GF-D8 (cell line): ENCODE measurements around the gene NDE1.
"Not testable (repeated sequence)": the region's sequence is repeated elsewhere in the genome, so short reads cannot be mapped to it uniquely, and the experiment has no call there.

Experiments
- DNase-seq: peaks from one replicate; lab custom pipeline; 2025; lab: John Stamatoyannopoulos, UW

The NDE1 gene

DNA sequence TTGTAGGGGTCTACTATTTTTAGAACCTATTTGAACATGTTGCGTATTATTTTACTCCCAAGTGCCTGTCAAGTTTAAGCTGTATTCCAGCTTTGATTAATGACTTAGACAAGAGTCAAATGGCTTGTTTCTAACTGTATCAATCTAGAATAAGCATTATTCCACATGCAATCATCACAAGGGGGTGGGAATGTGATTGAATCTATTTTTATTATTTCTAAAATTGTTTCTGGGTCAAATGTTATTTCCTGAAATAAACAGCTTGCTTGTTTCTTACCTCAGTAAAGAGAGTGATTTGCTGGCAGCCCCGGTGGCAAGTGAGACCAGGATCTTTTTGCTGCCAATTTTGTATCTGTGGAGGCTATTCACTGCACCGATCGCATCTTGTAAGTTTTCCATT lies 28.6 kb upstream of the NDE1 start:
- no peak for DNase-seq

DNA sequence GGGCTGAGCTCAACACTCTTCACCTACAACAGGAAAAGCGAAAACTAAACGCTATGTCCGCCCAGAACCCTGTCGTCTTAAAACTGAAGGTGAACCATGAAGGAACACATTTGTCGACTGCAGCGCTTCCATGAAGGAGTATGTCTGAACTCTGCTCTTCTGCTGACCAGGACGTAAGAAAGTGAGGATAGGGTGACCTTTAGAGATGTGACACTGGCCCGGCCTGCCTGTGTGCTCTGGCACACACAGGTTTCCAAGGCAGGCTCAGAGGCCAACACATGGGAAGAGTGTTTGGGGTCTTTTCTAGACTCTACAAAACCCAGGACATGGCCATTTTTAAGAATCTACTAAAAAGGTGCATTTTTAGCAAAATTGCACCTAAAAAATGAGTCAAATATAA lies 28.2 kb upstream of the NDE1 start:
- DNase-seq = no peak

DNA sequence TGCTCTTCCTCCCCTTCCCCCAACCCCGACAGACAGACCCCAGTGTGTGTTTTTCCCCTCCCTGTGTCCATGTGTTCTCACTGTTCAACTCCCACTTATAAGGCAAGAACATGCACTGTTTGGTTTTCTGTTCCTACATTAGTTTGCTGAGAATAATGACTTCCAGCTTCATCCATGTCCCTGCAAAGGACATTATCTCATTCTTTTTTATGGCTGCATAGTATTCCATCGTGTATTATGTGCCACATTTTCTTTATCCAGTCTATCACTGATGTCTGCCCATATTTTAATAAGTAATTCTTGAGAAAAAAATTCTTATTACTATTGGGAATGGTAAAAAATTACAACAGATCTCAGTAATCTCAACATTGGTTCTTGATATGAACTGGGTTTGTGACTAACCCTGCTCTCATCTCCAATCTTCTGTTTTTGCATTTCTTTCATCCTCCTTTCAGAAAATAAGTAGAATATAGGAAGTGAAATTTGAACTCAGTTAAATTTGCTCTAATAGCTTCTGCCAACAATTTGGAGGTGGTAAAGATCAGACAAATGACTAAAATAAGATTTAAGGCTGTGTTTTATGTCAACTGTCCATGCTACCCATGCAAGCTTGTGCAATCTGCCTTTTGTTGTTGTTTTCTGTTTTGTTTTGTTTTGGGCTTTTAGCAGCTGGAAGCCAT lies 18.2 kb upstream of the NDE1 start:
- DNase-seq = no peak

DNA sequence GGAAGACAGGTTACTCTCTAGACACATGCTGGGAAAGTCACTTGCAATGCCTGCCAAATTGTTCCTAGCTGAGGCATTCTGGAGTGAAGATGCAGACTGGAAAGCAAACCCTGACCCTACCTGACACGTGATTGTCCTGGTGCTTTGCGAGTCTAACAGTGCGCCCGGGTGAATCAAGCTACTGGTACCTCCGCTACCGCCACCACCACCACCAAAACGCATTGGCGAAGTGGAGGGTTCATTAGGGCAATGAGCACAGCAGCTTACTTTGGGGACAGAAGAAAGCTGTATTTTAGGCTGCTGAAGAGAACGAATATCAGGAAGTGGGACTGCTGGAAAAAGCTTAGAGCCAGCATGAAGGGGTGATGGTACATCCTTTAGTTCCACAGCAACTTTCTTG lies 14.1 kb upstream of the NDE1 start:
- no peak for DNase-seq

DNA sequence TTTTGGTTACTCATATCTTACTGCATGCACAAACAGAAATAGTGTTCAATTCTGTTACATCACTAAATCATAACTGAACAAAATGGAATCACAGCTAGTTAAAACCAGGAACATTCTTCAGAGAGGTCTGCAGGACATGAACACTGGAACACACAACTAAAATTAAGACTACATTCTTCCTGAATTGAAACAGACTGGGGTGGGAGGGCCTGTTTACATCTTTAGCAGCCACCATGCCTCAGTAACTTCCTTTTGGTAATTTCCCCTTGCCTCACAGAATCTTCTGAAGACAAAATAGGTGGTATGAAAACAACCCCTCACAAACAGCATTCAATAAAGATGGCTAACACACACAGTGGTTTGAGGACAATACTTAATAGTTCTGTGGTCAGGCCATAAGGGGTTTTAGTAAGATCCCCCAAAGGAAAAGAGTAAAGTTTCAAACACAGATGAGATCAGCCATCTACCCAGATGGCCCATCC lies 13.6 kb upstream of the NDE1 start:
- DNase-seq = no peak

DNA sequence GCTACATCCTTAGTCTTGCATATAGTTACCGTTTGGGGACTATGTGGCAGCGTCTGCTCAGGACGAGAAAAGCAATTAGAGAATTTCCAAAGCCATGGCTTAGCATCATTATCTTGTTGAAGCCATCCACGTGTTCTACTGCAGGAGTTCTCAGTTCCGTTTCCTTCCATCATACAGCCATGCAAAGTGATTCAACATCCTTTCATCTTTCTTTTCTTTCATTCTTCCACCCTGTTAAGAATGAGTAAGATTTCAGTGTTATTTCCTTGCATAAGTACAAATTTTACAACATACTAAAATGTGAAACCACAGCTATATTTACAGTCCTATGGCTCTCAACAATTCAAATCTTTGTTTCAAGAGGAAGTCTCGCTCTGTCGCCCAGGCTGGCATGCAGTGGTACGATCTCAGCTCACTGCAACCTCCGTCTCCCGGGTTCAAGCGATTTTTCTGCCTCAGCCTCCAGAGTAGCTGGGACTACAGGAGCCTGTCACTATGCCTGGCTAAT lies 10.9 kb upstream of the NDE1 start:
- no peak for DNase-seq

DNA sequence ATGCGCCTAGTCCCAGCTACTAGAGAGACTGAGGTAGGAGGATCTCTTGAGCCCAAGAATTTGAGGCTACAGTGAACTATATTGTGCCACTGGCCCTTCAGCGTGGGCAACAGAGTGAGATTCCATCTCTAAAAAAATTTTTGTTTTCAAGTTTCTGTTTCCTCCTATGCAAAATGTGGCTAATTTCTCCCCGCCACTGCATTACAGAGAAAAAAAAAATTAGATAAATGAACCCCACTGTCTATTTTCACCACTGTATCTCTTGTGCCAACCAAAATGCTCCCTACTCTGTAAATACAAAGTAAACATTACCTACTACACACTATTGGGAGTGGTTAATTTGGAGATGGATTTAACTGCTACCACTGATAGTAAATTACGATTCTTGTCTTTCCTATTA lies 9.1 kb upstream of the NDE1 start:
- DNase-seq = no peak

DNA sequence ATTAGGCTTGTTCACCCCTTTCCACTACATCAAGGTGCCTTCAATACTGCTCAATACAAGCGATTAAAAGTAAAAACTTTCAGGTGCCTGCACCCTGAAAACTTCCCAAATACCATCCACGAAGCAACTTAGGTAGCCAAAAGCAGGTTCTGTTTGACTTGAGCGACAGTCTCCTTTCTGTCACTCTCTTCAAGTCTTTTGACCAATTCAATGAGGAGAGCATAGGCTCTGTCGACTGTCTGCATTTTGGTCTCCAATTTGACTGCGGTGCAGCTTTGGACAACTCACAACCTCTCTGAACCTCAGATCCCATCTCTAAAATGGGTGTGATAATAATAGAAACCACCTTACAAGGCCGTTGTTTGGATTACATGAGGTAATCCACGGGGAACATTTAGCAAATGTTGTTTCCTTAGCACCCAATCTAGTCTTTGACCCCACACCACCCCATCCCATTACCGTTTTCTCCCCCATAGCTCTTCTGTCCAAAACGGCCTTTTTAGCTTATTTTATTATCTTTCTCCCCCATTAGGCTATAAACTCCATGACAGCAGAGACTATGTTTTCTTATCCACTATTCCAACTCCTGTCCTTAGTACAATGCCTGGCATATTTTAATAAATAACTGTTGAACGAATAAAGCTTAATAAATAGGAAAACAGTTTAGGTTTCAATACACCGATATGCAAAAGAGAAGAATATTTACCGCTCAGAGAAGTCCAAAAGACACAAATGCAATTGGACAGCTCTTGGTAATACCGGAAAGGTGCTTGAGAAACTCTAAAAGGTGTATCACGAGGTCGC lies 8.1 kb upstream of the NDE1 start:
- no peak for DNase-seq

DNA sequence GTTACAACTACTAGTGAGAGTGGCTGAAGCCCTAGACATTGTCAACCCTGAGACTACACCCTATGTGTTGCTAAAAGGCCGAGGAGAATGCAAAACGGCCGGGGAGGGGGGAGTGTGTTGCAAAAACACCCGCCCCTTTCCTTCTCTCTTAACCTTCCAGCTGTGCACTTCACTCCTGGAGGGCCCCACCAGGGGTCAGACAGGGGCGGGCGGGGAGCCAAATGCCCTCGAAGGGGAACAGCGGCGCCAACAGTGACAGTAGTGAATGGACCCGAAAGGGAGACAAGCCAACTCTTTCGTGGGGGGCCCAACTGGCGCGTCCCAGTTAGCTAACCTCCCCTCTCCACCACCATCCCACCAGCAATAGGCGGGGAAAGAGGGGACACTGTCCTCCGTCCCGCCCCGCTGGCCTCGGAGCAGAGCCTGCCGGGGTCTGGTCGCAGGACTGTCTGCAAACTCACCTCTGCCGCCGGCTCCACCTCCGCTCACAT lies 7.4 kb upstream of the NDE1 start:
- DNase-seq = peak; percentile 67

DNA sequence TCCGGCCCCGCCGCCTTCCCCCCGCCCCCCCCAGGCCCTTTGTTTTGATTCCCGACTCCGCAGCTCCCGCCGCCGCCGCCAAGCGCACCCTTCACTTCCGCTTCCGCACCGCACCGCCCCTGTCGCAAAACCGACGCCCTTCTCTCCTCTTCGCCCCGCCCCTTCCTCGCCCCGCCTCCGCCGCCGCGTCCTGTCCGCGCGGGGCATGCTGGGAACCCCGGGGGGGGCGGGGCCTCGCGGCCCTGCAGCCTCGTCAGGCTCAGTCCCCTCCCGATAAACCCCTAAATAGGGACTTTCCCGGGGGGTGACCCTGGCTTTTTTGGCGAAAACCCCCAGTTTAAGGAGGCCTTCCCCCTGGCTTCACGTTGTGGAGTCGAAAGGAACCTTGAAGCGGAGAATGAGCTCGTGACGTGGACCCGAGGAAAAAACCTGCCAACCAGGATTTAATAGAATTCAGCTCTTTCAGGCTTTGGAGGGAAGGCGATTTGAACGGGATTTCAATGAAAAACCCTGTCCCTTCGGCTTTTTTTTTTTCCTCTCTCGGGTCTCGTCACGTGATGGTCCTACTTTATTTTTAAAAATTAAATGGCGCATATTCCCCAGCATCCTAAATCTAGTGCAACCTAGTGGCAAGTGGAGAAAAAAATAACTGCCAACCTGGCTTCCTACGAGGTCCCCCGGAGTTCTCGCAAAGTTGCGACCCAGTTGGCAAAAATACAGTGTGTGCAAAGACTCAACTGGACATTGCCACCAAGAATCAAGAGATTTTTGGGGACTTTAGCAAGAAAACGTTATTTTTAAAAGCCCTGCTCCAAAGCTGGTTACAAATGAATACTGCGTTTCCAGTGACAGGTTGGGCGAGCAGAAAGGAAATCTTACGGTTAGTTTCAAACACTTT lies 6.7 kb upstream of the NDE1 start, which contains the start of gene MARF1:
TSS of gene MARF1 (minus strand) at position 107 of the 898 bp plus-strand sequence. CDS start 3,921 bp downstream, outside the sequence.
- peak; percentile 85 for DNase-seq

DNA sequence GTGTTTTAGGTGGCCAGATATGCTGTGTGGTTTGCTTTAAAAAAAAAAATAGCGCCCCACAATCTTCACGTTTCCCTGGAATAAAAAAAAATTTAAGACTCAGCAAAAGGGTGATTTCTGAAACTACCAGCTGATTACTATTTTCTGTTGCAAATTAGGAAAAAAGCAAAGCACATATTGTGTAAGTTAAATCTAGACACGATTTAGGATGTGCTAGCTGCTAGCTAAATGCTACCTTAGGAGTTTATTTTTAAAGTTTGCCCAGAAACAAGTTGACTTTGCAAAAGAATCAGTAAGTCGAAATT lies 6.1 kb upstream of the NDE1 start:
- DNase-seq = no peak

DNA sequence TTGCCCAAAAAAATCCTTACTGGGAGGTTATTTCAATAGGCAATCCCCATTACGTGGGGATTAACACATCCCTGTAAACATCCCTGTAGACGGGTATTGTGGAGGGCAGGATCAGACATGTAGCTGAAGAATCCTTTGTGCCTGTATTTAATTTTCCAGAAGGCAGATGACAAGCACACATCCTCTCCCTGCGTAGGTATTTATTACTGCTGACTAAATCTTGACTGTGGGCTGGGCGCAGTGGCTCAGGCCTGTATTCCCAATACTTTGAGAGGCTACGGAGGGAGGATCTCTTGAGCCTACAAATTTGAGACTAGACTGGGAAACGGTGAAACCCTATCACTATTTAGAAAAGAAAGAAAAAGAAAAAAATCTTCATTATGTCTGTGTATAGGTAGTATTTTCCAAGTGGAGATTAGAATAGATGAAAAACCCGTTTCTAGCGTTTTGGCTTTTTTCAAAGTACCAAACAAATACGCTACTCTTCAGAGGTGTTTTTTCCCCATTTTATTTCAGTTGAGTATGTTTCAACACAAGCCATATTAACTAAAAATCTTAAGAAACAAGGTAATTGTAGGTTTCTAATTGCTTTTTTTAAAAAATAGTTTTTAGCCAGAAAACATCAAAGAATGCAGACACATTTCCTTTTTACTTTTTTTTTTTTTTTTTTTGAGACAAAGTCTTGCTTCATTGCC lies 5.6 kb upstream of the NDE1 start:
- no peak for DNase-seq

DNA sequence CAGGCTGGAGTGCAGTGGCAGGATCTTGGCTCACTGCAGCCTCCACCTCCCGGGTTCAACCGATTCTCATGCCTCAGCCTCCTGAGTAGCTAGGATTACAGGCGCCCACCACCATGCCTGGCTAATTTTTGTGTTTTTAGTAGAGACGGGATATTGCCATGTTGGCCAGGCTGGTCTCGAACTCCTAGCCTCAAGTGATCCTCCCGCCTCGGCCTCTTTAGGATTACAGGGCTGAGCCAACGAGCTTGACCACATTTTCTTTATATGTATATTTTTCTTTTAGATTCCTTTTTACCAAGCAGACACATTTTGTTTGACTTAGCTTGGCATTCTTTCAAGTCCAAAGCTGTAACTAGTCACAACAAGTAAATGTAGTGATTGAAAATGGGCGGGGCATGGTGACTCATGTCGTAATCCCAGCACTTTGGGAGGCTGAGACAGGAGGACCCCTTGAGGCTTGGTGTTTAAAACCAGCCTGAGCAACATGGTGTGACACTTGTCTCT lies 5.0 kb upstream of the NDE1 start:
- not testable (repeated sequence) for DNase-seq

DNA sequence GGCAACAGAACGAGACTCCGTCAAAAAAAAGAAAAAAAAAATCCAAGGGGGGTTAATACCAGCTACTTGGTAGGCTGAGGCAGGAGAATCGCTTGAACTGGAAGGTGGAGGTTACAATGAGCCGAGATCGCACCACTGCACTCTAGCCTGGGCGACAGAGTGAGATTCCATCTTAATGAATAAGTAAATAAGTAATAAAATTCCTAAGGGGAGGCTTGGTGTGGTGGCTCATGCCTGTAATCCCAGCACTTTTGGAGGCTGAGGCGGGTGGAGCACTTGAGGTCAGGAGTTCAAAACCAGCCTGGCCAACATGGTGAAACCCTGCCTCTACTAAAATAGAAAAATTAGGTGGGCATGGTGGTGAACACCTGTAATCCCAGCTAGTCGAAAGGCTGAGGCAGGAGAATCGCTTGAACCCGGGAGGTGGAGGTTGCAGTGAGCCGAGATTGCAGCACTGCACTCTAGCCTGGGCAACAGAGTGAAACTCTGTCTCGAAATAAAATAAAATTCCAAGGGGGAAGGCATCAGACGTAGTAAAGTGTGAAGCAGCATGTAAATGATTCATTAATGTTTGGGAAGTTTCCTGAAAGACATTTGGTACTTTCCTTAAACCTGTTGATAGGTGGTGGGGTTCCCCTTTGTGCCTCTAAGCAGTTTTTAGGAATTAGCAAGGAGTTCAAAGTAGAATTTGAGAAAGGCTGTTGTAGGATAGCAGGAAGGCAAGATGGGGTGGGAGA lies 3.3 kb upstream of the NDE1 start:
- DNase-seq = not testable (repeated sequence)

DNA sequence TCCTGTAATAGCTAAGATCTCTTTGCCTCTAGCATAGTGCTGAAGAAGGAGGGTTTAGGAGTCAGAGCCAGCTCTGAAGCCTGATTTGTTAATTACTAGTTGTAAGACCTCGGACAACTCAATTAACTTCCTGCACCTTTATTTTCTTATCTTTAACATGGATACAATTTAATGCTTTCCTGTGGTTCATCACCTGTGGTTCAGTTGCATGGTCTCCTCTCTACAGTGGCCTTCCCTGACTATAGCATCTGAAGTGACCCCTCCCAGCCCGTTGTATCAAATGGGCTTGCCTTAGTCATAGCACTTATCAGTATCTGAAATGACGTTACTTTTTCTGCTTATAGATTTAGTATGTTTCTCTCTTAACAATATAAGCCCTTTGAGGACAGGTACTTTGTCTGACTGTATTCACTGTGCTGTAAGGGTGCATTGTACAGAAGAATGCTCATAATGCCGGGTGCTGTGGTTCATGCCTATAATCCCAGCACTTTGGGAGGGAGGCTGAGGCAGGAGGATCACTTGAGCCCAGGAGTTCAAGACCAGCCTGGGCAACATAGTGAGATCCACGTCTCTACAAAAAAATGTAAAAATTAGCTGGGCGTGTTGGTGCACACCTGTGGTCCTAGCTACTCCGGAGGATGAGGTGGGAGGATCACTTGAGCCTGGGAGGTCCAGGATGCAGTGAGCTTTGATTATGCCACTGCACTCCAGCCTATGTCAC lies 2.6 kb upstream of the NDE1 start:
- no peak for DNase-seq

DNA sequence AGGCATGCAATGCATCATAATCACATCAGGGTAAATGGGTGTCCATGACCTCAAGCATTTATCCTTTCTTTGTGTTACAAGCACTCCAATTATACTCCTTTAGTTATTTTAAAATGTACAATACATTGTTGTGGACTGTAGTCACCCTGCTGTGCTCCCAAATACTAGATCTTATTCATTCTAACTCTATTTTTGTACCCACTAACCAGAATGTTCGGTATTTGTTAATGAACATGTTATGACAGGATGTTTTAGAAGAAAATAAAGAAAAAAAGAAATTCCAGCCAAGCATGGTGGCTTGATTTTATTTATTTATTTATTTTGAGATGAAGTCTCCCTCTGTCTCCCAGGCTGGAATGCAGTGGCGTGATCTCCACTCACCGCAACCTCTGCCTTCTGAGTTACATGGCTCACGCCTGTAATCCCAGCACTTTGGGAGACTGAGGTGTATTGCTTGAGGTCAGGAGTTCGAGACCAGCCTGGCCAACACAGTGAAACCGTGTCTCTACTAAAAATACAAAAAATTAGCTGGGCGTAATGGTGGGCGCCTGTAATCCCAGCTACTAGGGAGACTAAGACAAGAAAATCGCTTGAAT lies 1.8 kb upstream of the NDE1 start:
- no peak for DNase-seq

DNA sequence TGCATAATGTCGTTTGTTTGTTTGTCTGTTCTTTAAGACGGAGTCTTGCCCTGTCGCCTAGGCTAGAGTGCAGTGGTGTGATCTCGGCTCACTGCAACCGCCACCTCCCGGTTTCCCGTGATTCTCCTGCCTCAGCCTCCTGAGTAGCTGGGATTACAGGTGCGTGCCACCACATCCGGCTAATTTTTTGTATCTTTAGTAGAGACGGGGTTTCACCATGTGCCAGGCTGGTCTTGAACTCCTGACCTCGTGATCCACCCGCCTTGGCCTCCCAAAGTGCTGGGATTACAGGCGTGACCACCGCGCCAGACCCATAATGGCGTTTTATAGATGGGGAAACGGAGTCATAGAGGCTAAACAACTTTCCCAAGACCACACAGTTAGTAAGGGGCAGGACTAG lies 734 bp upstream of the NDE1 start:
- DNase-seq = not testable (repeated sequence)

DNA sequence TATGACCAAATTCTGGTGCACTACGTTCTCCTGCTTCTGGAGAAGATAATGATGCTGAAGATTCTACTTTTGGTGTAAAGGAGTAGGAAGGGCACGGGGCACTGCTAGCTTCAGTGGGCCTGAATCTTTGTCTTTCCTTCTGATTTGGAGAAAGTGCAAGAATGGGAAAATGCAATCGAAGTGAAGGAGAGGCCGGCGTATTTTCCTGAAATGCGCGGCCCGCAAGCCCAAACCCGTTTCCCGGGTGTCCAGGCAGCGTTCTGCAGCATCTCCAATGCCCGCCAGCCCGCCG lies 372 bp upstream of the NDE1 start:
- no peak for DNase-seq

DNA sequence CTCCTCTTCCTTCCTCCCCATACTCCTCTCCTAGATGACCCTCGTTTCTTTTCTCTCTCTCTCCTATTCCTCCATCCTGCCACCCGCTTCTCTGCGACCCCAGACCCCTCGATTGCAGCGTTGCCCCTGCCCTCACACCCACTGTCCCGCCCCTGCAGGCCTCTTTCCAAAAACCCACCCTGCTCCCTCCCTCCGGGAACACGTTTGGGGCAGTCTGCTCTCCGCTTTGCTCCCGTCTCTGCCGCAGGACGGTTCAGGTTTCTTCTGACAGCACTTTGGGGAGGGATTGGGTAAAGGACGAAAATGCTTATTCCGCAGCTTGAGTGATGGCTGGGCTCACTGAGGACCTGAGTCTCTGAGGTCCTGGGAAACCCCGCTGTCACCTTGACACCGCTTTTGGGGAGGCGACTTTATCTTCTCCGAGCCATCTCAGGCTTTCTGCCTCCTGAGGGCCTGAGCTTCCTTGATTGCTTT lies 690 bp downstream of the NDE1 start:
- no peak for DNase-seq
